ENCODE data around the gene POU2F2. TPM values are rescaled to one million over a fixed set of nuclear protein-coding genes. Genes with fewer than 3 reads are reported as not detected.

Gene POU2F2
- total and polyA plus RNA-seq, 10 donors: 22.3 to 67.4 (median 40.0) TPM

GRCh38 chr19:42078058-42078457 is 54.2 kb downstream of the POU2F2 start:
- Histone ChIP-seq H3K27me3 (replicated peaks in 1 of 7) (no peaks in the 10 kb centered on the region), H3K27ac (peak overlapping the region in 1 of 8 donors; percentile 98), H3K4me1 (peaks cover 7 to 64% (median 37%) of the 10 kb centered on the region in 6 donors), H3K4me3 (no peak overlapping the region), H3K36me3 (peaks cover 8 to 49% (median 39%) of the 10 kb centered on the region in 6 donors), H3K9me3 (no peaks in the 10 kb centered on the region)
- intact Hi-C loops (cut with DNase I; ENCODE audit: low total_unique reads): no loop called here
- TF ChIP-seq POLR2A (IDR thresholded peaks at IDR 0.05) (no peak), POLR2AphosphoS5 (IDR thresholded peaks at IDR 0.05) (no peak), CTCF (IDR thresholded peaks at IDR 0.05 in 8 of 11, conservative IDR thresholded peaks at IDR 0.05 in 3 of 11) (no peak)
- 81 to 97% (median 88%) methylated on average over 1 of the region's 1 CpG for WGBS, 5 donors
- DNase-seq: no peak

- TF ChIP-seq CTCF (IDR thresholded peaks at IDR 0.05 in 8 of 11, conservative IDR thresholded peaks at IDR 0.05 in 3 of 11) (no peak), POLR2AphosphoS5 (IDR thresholded peaks at IDR 0.05) (no peak), POLR2A (IDR thresholded peaks at IDR 0.05) (no peak)
- peaks cover 8 to 35% (median 32%) of the 10 kb centered on the region in 6 donors for H3K36me3 ChIP-seq
- H3K9me3 ChIP-seq: no peaks in the 10 kb centered on the region
- WGBS, 5 donors: 0 to 2% (median 1%) methylated on average over 17 to 33 of the region's 33 CpGs
- no peak for DNase-seq
- peak overlapping the region; percentile 69 to 93 (median 70) for H3K4me3 ChIP-seq
- intact Hi-C loops (cut with DNase I; ENCODE audit: low total_unique reads): no loop called here
- peaks cover 7 to 51% (median 30%) of the 10 kb centered on the region in 6 donors for H3K4me1 ChIP-seq
- H3K27ac ChIP-seq: peak overlapping the region; percentile 86 to 99 (median 96)
- no peaks in the 10 kb centered on the region for H3K27me3 ChIP-seq (replicated peaks in 1 of 7)
Observed at GRCh38 chr19:42076380-42076944, 55.8 kb downstream of the POU2F2 start.

- peak within 1 kb of the TSS; percentile 69 to 93 (median 70) for H3K4me3 ChIP-seq
- 0 to 1% (median 0%) methylated on average over 40 to 80 of the region's 80 CpGs for WGBS, 5 donors
- intact Hi-C loops (cut with DNase I; ENCODE audit: low total_unique reads): no loop called here
- H3K27me3 ChIP-seq (replicated peaks in 1 of 7): peaks cover 0 to 1% (median 0%) of the 10 kb centered on the region in 7 donors
- peaks cover 7 to 44% (median 28%) of the 10 kb centered on the region in 6 donors for H3K4me1 ChIP-seq
- peak; percentile 99 for DNase-seq
- H3K27ac ChIP-seq: peak within 1 kb of the TSS; percentile 95 to 99 (median 97)
- no peaks in the 10 kb centered on the region for H3K9me3 ChIP-seq
- H3K36me3 ChIP-seq: peaks cover 3 to 29% (median 26%) of the 10 kb centered on the region in 6 donors
- TF ChIP-seq POLR2AphosphoS5 (IDR thresholded peaks at IDR 0.05): peak; percentile 96 to 98 (median 98)
- peak in 4 of 11 experiments; percentile 8 to 47 (median 25) for TF ChIP-seq CTCF (IDR thresholded peaks at IDR 0.05 in 8 of 11, conservative IDR thresholded peaks at IDR 0.05 in 3 of 11)
- peak in 2 of 3 donors; percentile 47 to 68 for TF ChIP-seq POLR2A (IDR thresholded peaks at IDR 0.05)
Observed at GRCh38 chr19:42075616-42076379, 56.4 kb downstream of the POU2F2 start, which contains the start of gene ZNF574. ZNF574 (plus strand) TSS chr19:42076166; CDS start chr19:42078607, 2,441 bp downstream.

GRCh38 chr19:42075364-42075615 is 57.0 kb downstream of the POU2F2 start:
- peak overlapping the region; percentile 29 to 93 (median 70) for H3K4me3 ChIP-seq
- DNase-seq: no peak
- peak overlapping the region; percentile 95 to 99 (median 97) for H3K27ac ChIP-seq
- intact Hi-C loops (cut with DNase I; ENCODE audit: low total_unique reads): no loop called here
- H3K9me3 ChIP-seq: no peaks in the 10 kb centered on the region
- peaks cover 0 to 24% (median 20%) of the 10 kb centered on the region in 6 donors for H3K36me3 ChIP-seq
- WGBS, 5 donors: 0 to 4% (median 1%) methylated on average over 3 of the region's 3 CpGs
- peaks cover 0 to 7% (median under 1%) of the 10 kb centered on the region in 7 donors for H3K27me3 ChIP-seq (replicated peaks in 1 of 7)
- peaks cover 7 to 44% (median 30%) of the 10 kb centered on the region in 6 donors for H3K4me1 ChIP-seq
- TF ChIP-seq POLR2AphosphoS5 (IDR thresholded peaks at IDR 0.05) (no peak), CTCF (IDR thresholded peaks at IDR 0.05 in 8 of 11, conservative IDR thresholded peaks at IDR 0.05 in 3 of 11) (peak in 1 of 11 experiments; percentile 2), POLR2A (IDR thresholded peaks at IDR 0.05) (no peak)
